Endodermal cell (in vitro differentiated cells): Measurements from ENCODE around the gene HIC1. TPM values are rescaled to one million over a fixed set of nuclear protein-coding genes. Genes with fewer than 3 reads are reported as not detected.
A peak's percentile ranks its signal among the peaks of the same experiment; 100 is the strongest.

Experiments used
- DNase-seq: peaks from one replicate; pipeline ENCODE4 v3.0.0-alpha.2; 2017
- H3K27ac ChIP-seq: 2 replicates; pipeline ENCODE4 v1.5.1; 2013; ENCODE audit warnings: mild to moderate bottlenecking, low read depth, low read length, moderate library complexity
- H3K27me3 ChIP-seq: 2 replicates; pipeline ENCODE4 v1.6.1; 2013; ENCODE audit warnings: mild to moderate bottlenecking, low read length, moderate library complexity; ENCODE audit not compliant: insufficient read depth, control insufficient read depth, poor library complexity, severe bottlenecking
- H3K36me3 ChIP-seq: 2 replicates; pipeline ENCODE4 v1.7.0; 2013; ENCODE audit warnings: mild to moderate bottlenecking, low read length, moderate library complexity; ENCODE audit not compliant: control insufficient read depth, insufficient read depth
- H3K4me1 ChIP-seq: one replicate; pipeline ENCODE4 v1.7.0; 2013; ENCODE audit warnings: low read length; ENCODE audit not compliant: control insufficient read depth, insufficient read depth
- H3K4me3 ChIP-seq: 2 replicates; pipeline ENCODE4 v1.5.1; 2013; ENCODE audit warnings: mild to moderate bottlenecking, low read length, moderate library complexity
- H3K9ac ChIP-seq: 2 replicates; pipeline ENCODE4 v1.6.1; 2013; ENCODE audit warnings: mild to moderate bottlenecking, low read length, moderate library complexity; ENCODE audit not compliant: poor library complexity, severe bottlenecking; ENCODE audit errors: extremely low read depth
- H3K9me3 ChIP-seq: 2 replicates; pipeline ENCODE4 v1.6.1; 2013; ENCODE audit warnings: mild to moderate bottlenecking, low read length, moderate library complexity; ENCODE audit not compliant: control insufficient read depth
- H3K27ac Mint-ChIP-seq: 2 replicates; pipeline ENCODE4 v1.8.0; 2020; ENCODE audit warnings: mixed read lengths
- H3K27me3 Mint-ChIP-seq: 2 replicates; pipeline ENCODE4 v1.8.0; 2021; ENCODE audit warnings: mild to moderate bottlenecking, mixed read lengths; ENCODE audit not compliant: insufficient read depth
- H3K36me3 Mint-ChIP-seq: 2 replicates; pipeline ENCODE4 v1.8.0; 2020; ENCODE audit warnings: low read depth, mixed read lengths
- H3K4me1 Mint-ChIP-seq: 2 replicates; pipeline ENCODE4 v1.8.0; 2020; ENCODE audit warnings: mixed read lengths
- H3K4me3 Mint-ChIP-seq: 2 replicates; pipeline ENCODE4 v1.8.0; 2020; ENCODE audit warnings: mild to moderate bottlenecking, moderate library complexity, mixed read lengths
- H3K9me3 Mint-ChIP-seq: 2 replicates; pipeline ENCODE4 v1.8.0; 2020; ENCODE audit warnings: mild to moderate bottlenecking, mixed read lengths
- WGBS, 2 experiments: methylation state at CpG; one replicate each; pipeline versions ENCODE4 v1.1.5 to v1.1.7; 2013; ENCODE audit warnings: missing lambda C conversion rate in 2 of 2, mixed read lengths in 1 of 2; ENCODE audit not compliant: insufficient coverage in 1 of 2, insufficient read length in 1 of 2; 5-methylcytosine and 5-hydroxymethylcytosine counted together
- total RNA-seq, 2 donors: library from RNA; stranded (reverse); fragmentation: NEBNext Ultra II Directional in 1 of 2; extraction: Animal tissue kit (Norgen Biotek cat#: 25700) in 1 of 2; gene quantifications; 2 replicates in 1 of 2; 3 replicates in 1 of 2; pipeline ENCODE4 v1.2.1, GENCODE V29; 2021
- TF ChIP-seq, protein P1 (sequence below): fragments of 200-600 bp; sonication (generic); conservative IDR thresholded peaks from 2 replicates; pipeline ENCODE4 v1.5.0; 2021; ENCODE audit warnings: antibody characterized with exemption, mild to moderate bottlenecking

The HIC1 gene
- total RNA-seq, 2 donors from 2014 or later, result 0.13 to 0.57 TPM

DNA sequence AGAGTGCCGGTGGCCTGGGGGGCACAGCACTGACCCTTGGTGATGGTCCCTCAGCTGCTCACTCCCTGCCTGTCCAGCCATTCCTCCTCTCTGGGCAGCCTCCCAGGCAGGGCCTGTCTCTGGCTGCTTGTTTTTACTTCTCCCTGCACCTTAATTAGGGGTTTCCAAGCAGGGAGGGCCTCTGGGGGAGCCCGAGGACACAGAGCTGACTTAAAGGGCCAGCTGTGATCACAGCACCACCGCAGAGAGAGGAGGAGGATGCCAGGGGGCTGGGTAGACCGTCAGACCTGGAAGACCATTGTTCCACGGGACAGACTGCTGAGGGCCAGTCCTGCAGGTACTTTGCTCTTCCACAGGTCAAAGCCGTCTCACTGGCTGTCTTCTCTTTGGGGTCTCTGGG, 26.2 kb upstream of the HIC1 start:
- no peaks in the 10 kb centered on the region for H3K36me3 ChIP-seq
- Mint-ChIP-seq H3K4me3 (no peak overlapping the region), H3K27ac (no peak overlapping the region), H3K27me3 (peaks cover 54% of the 10 kb centered on the region), H3K36me3 (no peaks in the 10 kb centered on the region), H3K9me3 (peaks cover 4% of the 10 kb centered on the region), H3K4me1 (peaks cover 5% of the 10 kb centered on the region)
- no peak overlapping the region for H3K9ac ChIP-seq
- TF ChIP-seq, protein P1, sequence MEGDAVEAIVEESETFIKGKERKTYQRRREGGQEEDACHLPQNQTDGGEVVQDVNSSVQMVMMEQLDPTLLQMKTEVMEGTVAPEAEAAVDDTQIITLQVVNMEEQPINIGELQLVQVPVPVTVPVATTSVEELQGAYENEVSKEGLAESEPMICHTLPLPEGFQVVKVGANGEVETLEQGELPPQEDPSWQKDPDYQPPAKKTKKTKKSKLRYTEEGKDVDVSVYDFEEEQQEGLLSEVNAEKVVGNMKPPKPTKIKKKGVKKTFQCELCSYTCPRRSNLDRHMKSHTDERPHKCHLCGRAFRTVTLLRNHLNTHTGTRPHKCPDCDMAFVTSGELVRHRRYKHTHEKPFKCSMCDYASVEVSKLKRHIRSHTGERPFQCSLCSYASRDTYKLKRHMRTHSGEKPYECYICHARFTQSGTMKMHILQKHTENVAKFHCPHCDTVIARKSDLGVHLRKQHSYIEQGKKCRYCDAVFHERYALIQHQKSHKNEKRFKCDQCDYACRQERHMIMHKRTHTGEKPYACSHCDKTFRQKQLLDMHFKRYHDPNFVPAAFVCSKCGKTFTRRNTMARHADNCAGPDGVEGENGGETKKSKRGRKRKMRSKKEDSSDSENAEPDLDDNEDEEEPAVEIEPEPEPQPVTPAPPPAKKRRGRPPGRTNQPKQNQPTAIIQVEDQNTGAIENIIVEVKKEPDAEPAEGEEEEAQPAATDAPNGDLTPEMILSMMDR, result no peak
- no peak overlapping the region for H3K4me3 ChIP-seq
- H3K4me1 ChIP-seq, result peaks cover 4% of the 10 kb centered on the region
- no peak overlapping the region for H3K27ac ChIP-seq
- 49 to 62% methylated on average over 5 to 6 of the region's 6 CpGs for WGBS, 2 experiments
- H3K9me3 ChIP-seq, result no peaks in the 10 kb centered on the region
- no peak for DNase-seq
- H3K27me3 ChIP-seq, result no peaks in the 10 kb centered on the region

DNA sequence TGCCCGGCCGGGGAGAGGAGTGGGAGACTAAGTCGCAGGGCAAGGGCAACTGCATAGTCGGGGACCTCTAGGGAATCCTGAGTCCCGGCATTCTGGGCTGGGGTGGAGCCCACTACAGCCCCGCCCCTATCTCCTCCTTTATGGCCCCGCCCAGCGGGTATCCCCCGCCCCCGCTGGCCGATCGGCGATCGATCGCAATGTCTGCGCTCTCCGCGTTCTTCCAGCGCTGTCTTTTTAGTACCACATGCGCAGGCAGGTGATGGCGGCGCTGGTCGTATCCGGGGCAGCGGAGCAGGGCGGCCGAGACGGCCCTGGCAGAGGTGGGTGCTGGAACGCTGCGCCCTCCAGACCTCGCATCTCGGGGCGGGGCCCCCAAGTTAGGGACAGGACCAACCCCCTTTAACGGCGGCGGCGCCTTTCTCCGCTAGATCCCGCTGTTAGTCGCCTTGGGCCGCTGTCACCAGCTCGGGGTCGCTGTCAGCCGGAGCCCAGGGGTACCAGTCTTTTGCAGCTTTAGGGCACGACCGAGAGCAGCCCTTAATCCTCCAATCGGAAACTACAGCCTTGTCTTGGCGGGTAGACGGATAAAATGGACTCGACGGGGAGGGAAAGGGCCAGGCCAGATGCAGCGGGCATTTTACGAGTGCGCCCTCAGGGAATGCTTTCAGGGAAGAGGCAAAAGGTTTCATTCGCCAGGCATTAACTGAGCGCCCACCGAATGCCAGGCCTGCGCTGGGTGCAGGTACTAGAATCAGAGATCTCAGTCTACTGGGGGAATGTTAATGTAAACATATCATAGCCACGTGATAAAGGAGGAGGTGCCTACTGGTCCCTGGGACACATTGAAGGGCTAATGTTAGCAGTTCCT, 24.8 kb upstream of the HIC1 start, which contains the start of gene DPH1:
Gene DPH1, plus strand, starts transcription at position 243 of the 868 bp plus-strand sequence. Its CDS starts 17 bp downstream, at position 260.
- peak within 1 kb of the TSS; percentile 97 for H3K4me3 ChIP-seq
- peak within 1 kb of the TSS; percentile 88 for H3K27ac Mint-ChIP-seq
- H3K4me1 Mint-ChIP-seq, result peaks cover 5% of the 10 kb centered on the region
- H3K27me3 Mint-ChIP-seq, result peaks cover 46% of the 10 kb centered on the region
- no peaks in the 10 kb centered on the region for H3K36me3 ChIP-seq
- peak; percentile 98 for DNase-seq
- TF ChIP-seq, protein P1, result no peak
- no peaks in the 10 kb centered on the region for H3K36me3 Mint-ChIP-seq
- 1 to 2% methylated on average over 29 to 59 of the region's 59 CpGs for WGBS, 2 experiments
- H3K4me1 ChIP-seq, result peaks cover 4% of the 10 kb centered on the region
- no peaks in the 10 kb centered on the region for H3K27me3 ChIP-seq
- H3K4me3 Mint-ChIP-seq, result peak within 1 kb of the TSS; percentile 94
- peak within 1 kb of the TSS; percentile 59 for H3K9ac ChIP-seq
- H3K9me3 ChIP-seq, result no peaks in the 10 kb centered on the region
- H3K27ac ChIP-seq, result no peak within 1 kb of the TSS
- peaks cover 4% of the 10 kb centered on the region for H3K9me3 Mint-ChIP-seq

DNA sequence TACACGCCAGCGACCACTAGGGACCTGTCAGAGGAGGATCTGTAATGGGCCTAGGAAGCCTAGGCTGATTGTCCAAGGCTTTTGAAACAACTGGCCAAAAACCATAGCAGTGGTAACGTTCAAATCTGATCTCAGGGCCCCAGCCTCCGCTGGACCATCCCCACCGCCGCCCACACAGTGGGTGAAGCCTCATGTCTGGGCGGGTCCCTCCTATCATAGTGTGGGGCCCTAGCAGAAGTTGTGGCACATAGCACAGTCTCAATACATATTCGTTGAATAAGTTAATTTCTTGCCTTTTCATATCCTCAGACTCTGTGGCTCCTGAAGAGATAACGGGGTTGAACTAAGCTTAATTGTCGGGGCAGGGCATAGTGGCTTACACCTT, 24.1 kb upstream of the HIC1 start:
- no peak overlapping the region for H3K27ac ChIP-seq
- H3K9ac ChIP-seq, result no peak overlapping the region
- Mint-ChIP-seq H3K27me3 (peaks cover 40% of the 10 kb centered on the region), H3K9me3 (peaks cover 4% of the 10 kb centered on the region), H3K4me1 (peaks cover 5% of the 10 kb centered on the region), H3K36me3 (no peaks in the 10 kb centered on the region), H3K27ac (no peak overlapping the region), H3K4me3 (peak overlapping the region; percentile 94)
- H3K36me3 ChIP-seq, result no peaks in the 10 kb centered on the region
- no peaks in the 10 kb centered on the region for H3K9me3 ChIP-seq
- H3K27me3 ChIP-seq, result no peaks in the 10 kb centered on the region
- TF ChIP-seq, protein P1, result peak; percentile 82
- DNase-seq, result peak; percentile 93
- WGBS, 2 experiments, result 27 to 39% methylated on average over 7 to 10 of the region's 10 CpGs
- peak overlapping the region; percentile 97 for H3K4me3 ChIP-seq
- H3K4me1 ChIP-seq, result peaks cover 4% of the 10 kb centered on the region
